Aorta (tissue), 5 donors: ENCODE data around the gene SDF2. TPM values are rescaled to one million over a fixed set of nuclear protein-coding genes. Genes with fewer than 3 reads are reported as not detected.

Source experiments
- ATAC-seq: fragments of 200-7000 bp; cut with Tn5 transposase; one replicate; pipeline ENCODE4 v1.9.1; 2022; ENCODE audit warnings: moderate library complexity; ENCODE audit not compliant: low FRiP score
- DNase-seq, 2 donors: peaks; one replicate each; pipeline ENCODE4 v3.0.0-alpha.2; 2020
- H3K27ac ChIP-seq, 2 donors: one replicate each; pipeline ENCODE4 v1.5.1; 2013; ENCODE audit warnings: low read length in 2 of 2, mild to moderate bottlenecking in 2 of 2, moderate library complexity in 2 of 2, control low read depth in 1 of 2, inconsistent platforms in 1 of 2, low read depth in 1 of 2
- H3K27me3 ChIP-seq, 2 donors: one replicate each; pipeline ENCODE4 v1.6.1; 2013; ENCODE audit warnings: control low read depth in 1 of 2, low read length in 1 of 2, mild to moderate bottlenecking in 1 of 2, moderate library complexity in 1 of 2; ENCODE audit not compliant: insufficient read depth in 2 of 2, control insufficient read depth in 1 of 2
- H3K36me3 ChIP-seq, 2 donors: one replicate each; pipeline ENCODE4 v1.6.1; 2013; ENCODE audit warnings: control low read depth in 1 of 2, low read length in 1 of 2, mild to moderate bottlenecking in 1 of 2; ENCODE audit not compliant: insufficient read depth in 2 of 2, control insufficient read depth in 1 of 2
- H3K4me1 ChIP-seq, 2 donors: one replicate each; pipeline ENCODE4 v1.6.1; 2013; ENCODE audit warnings: low read length in 2 of 2, control low read depth in 1 of 2, mild to moderate bottlenecking in 1 of 2, moderate library complexity in 1 of 2; ENCODE audit not compliant: insufficient read depth in 2 of 2, control insufficient read depth in 1 of 2
- H3K4me3 ChIP-seq, 2 donors: one replicate each; pipeline ENCODE4 v1.5.1; 2013; ENCODE audit warnings: low read length in 2 of 2, control low read depth in 1 of 2, mild to moderate bottlenecking in 1 of 2
- H3K9me3 ChIP-seq: one replicate; pipeline ENCODE4 v1.6.1; 2013; ENCODE audit warnings: mild to moderate bottlenecking, low read length; ENCODE audit not compliant: control insufficient read depth
- WGBS, 2 donors: extraction: QIAGEN DNeasy Blood & Tissue Kit; methylation state at CpG; one replicate each; pipeline ENCODE4 v1.1.7; 2013; 5-methylcytosine and 5-hydroxymethylcytosine counted together
- intact Hi-C, 2 donors: fragments of 100-400 bp; cut with DNase I; formaldehyde crosslinking; loops; one replicate each; pipeline versions ENCODE4 v1.14.2 to v1.15.0; 2022
- polyA plus RNA-seq, 2 donors: library from polyadenylated mRNA; stranded (reverse); fragments of 200-250 nt; gene quantifications; one replicate each; pipeline ENCODE4 v1.2.3, GENCODE V29; 2013
- total RNA-seq, 2 donors: library from RNA; stranded (reverse); fragmentation: NEBNext Ultra II Directional; extraction: Animal tissue kit (Norgen Biotek cat#: 25700); gene quantifications; one replicate each; pipeline ENCODE4 v1.2.1, GENCODE V29; 2021
- donor health status: healthy with polysubstance abuse.
- donor health status: Bipolar disorder and iron deficiency.
- donor health status: DM: no; HTN: no; CAD: no.
- donor health status: DM: no; HTN: no; CAD: no.
- donor health status: DM: yes; HTN: yes; CAD: no.

The SDF2 gene
- total and polyA plus RNA-seq, 4 donors: 34.8 to 51.5 (median 38.8) TPM

- 82% methylated on average over 16 of the region's 16 CpGs for WGBS, 2 donors
- intact Hi-C loops: no loop called here
- H3K27me3 ChIP-seq: no peaks in the 10 kb centered on the region
- no peak overlapping the region for H3K4me3 ChIP-seq
- no peak overlapping the region for H3K27ac ChIP-seq
- no peaks in the 10 kb centered on the region for H3K9me3 ChIP-seq
- DNase-seq: no peak
- H3K4me1 ChIP-seq: no peaks in the 10 kb centered on the region
- no peak for ATAC-seq
- H3K36me3 ChIP-seq: peaks cover 0 to 15% of the 10 kb centered on the region in 2 donors
Observed at GRCh38 chr17:28703552-28704218, 42.0 kb upstream of the SDF2 start.

- 42 to 51% methylated on average over 3 of the region's 3 CpGs for WGBS, 2 donors
- no peak overlapping the region for H3K4me3 ChIP-seq
- no peaks in the 10 kb centered on the region for H3K27me3 ChIP-seq
- ATAC-seq (no peak), DNase-seq (no peak)
- H3K4me1 ChIP-seq: no peaks in the 10 kb centered on the region
- intact Hi-C loops: no loop called here
- H3K27ac ChIP-seq: no peak overlapping the region
- peaks cover 0 to 21% of the 10 kb centered on the region in 2 donors for H3K36me3 ChIP-seq
- no peaks in the 10 kb centered on the region for H3K9me3 ChIP-seq
Observed at GRCh38 chr17:28702752-28703150, 41.0 kb upstream of the SDF2 start.

GRCh38 chr17:28702026-28702751, 40.5 kb upstream of the SDF2 start:
- no peaks in the 10 kb centered on the region for H3K9me3 ChIP-seq
- DNase-seq (no peak), ATAC-seq (no peak)
- H3K4me1 ChIP-seq: no peaks in the 10 kb centered on the region
- no peaks in the 10 kb centered on the region for H3K27me3 ChIP-seq
- no peak overlapping the region for H3K4me3 ChIP-seq
- no peak overlapping the region for H3K27ac ChIP-seq
- 54 to 58% methylated on average over 10 of the region's 10 CpGs for WGBS, 2 donors
- H3K36me3 ChIP-seq: peaks cover 0 to 23% of the 10 kb centered on the region in 2 donors
- intact Hi-C loops: no loop called here

- ATAC-seq: no peak
- H3K9me3 ChIP-seq: no peaks in the 10 kb centered on the region
- intact Hi-C loops: no loop called here
- H3K4me1 ChIP-seq: no peaks in the 10 kb centered on the region
- DNase-seq: no peak
- WGBS, 2 donors: 84 to 88% methylated on average over 10 of the region's 10 CpGs
- H3K4me3 ChIP-seq: no peak overlapping the region
- H3K27ac ChIP-seq: no peak overlapping the region
- H3K27me3 ChIP-seq: no peaks in the 10 kb centered on the region
- peaks cover 0 to 23% of the 10 kb centered on the region in 2 donors for H3K36me3 ChIP-seq
Observed at GRCh38 chr17:28700830-28701492, 39.3 kb upstream of the SDF2 start.

GRCh38 chr17:28700278-28700677, 38.6 kb upstream of the SDF2 start:
- Histone ChIP-seq H3K9me3 (no peaks in the 10 kb centered on the region), H3K4me1 (no peaks in the 10 kb centered on the region), H3K4me3 (no peak overlapping the region), H3K27ac (no peak overlapping the region), H3K36me3 (peaks cover 0 to 26% of the 10 kb centered on the region in 2 donors), H3K27me3 (no peaks in the 10 kb centered on the region)
- DNase-seq: no peak
- WGBS, 2 donors: 82 to 84% methylated on average over 8 of the region's 8 CpGs
- ATAC-seq: no peak
- intact Hi-C loops: no loop called here

- intact Hi-C loops: no loop called here
- DNase-seq: no peak
- Histone ChIP-seq H3K4me3 (no peak overlapping the region), H3K9me3 (no peaks in the 10 kb centered on the region), H3K27me3 (no peaks in the 10 kb centered on the region), H3K36me3 (peaks cover 3 to 35% of the 10 kb centered on the region in 2 donors), H3K27ac (no peak overlapping the region), H3K4me1 (no peaks in the 10 kb centered on the region)
- 90 to 92% methylated on average over 6 of the region's 6 CpGs for WGBS, 2 donors
- no peak for ATAC-seq
Observed at GRCh38 chr17:28698253-28698941, 36.7 kb upstream of the SDF2 start.

GRCh38 chr17:28693869-28694268, 32.2 kb upstream of the SDF2 start:
- Histone ChIP-seq H3K9me3 (no peaks in the 10 kb centered on the region), H3K27me3 (no peaks in the 10 kb centered on the region), H3K27ac (no peak overlapping the region), H3K36me3 (peaks cover 13 to 33% of the 10 kb centered on the region in 2 donors), H3K4me1 (no peaks in the 10 kb centered on the region), H3K4me3 (no peak overlapping the region)
- peak in 1 of 2 donors; percentile 19 for DNase-seq
- ATAC-seq: no peak
- intact Hi-C loops: no loop called here
- WGBS, 2 donors: 73 to 77% methylated on average over 1 of the region's 1 CpG

GRCh38 chr17:28689011-28689410, 27.3 kb upstream of the SDF2 start:
- Histone ChIP-seq H3K36me3 (peaks cover 21 to 34% of the 10 kb centered on the region in 2 donors), H3K4me1 (no peaks in the 10 kb centered on the region), H3K9me3 (no peaks in the 10 kb centered on the region), H3K27me3 (no peaks in the 10 kb centered on the region), H3K27ac (no peak overlapping the region), H3K4me3 (no peak overlapping the region)
- intact Hi-C loops: no loop called here
- ATAC-seq (no peak), DNase-seq (no peak)
- WGBS, 2 donors: 95 to 97% methylated on average over 3 of the region's 3 CpGs
